ENCODE measurements around the gene RALGPS1. TPM values are rescaled to one million over a fixed set of nuclear protein-coding genes. Genes with fewer than 3 reads are reported as not detected.
A peak's percentile ranks its signal among the peaks of the same experiment; 100 is the strongest.

The RALGPS1 gene
- total RNA-seq, 2 experiments from 2014 or later, result 2.1 to 2.4 TPM

DNA sequence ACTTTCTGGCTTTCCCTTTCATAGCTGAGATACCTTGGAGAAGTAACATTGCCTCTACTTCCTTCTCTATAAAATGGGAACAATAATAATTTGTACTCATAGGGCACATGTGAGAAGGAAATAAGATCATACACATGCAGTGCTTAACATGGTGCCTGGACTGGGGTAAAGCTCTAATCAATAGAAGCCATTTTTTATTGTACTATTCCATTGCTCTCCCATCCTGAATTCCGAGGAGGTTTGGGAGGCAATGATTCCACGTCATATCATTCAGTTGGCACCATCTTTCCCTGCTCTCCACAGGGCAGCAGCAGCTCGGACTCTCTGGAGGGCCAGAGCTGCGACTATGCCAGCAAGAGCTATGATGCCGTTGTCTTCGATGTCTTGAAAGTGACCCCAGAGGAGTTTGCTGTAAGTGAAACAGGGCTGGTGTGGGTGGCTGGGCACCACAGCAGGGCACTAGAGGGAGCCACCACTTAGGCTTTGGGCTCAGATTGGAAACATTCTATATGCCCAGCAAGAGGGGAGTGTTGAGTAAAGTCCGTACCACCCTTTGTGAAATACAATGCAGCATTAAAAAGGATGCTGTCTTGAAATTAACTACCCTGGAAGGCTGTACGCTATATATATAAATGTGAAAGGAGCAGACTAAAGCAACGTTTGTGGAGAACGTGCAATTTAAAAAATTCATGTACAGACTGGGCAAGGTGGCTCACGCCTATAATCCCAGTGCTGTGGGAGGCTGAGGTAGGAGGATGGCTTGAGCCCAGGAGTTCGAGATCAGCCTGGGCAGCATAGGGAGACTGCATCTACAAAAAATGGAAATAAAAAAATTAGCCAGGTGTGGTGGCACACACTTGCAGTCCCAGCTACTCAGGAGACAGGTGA, 51.2 kb downstream of the RALGPS1 start:
- intact Hi-C loops (cut with micrococcal nuclease), result loop anchor here (1.0 kb wide), 1 partner anchor 234 kb away; no protein-coding TSS in a partner anchor
- peak; percentile 60 for DNase-seq
- CTCF ChIA-PET, result interaction anchor here (0.8 to 3.4 kb wide), 7 partner anchors 20 to 249 kb away, joined by 3 to 25 read pairs (median 3); no protein-coding TSS in a partner anchor
- Mint-ChIP-seq H3K4me3 (no peak overlapping the region), H3K4me1 (ENCODE audit: low read depth) (no peaks in the 10 kb centered on the region), H3K36me3 (ENCODE audit: low read depth) (no peaks in the 10 kb centered on the region), H3K27ac (no peak overlapping the region), H3K9me3 (no peaks in the 10 kb centered on the region), H3K27me3 (ENCODE audit: low read depth) (peaks cover 19% of the 10 kb centered on the region)

DNA sequence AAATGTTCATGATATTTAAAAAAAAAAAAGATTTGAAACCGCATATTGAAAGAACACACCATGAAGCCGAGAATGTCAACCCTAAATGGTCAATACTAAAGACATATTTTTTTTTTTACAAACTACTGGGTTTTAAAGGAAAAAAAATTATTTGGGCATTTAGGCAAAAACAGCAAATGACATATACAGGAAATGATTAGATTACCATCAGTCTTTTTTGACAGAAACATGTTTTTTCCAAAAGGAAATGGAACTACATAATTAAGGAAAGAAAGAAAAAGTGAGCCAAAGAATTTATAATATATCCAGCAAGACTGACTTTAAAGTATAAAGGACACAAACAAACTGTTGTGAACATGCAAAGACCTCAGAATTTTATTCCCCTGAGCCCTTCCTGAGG, 56.7 kb downstream of the RALGPS1 start:
- H3K27me3 Mint-ChIP-seq (ENCODE audit: low read depth), result peaks cover 16% of the 10 kb centered on the region
- no peak overlapping the region for H3K4me3 Mint-ChIP-seq
- intact Hi-C loops (cut with micrococcal nuclease), result no loop called here
- no peak for DNase-seq
- no peaks in the 10 kb centered on the region for H3K36me3 Mint-ChIP-seq (ENCODE audit: low read depth)
- CTCF ChIA-PET, result interaction anchor here (1.2 kb wide), 1 partner anchor 228 kb away, joined by 3 read pairs; no protein-coding TSS in a partner anchor
- no peaks in the 10 kb centered on the region for H3K4me1 Mint-ChIP-seq (ENCODE audit: low read depth)
- no peaks in the 10 kb centered on the region for H3K9me3 Mint-ChIP-seq
- no peak overlapping the region for H3K27ac Mint-ChIP-seq

GRCh38 chr9:126973651-126974529, 59.3 kb downstream of the RALGPS1 start:
- no peaks in the 10 kb centered on the region for H3K4me1 Mint-ChIP-seq (ENCODE audit: low read depth)
- no peak overlapping the region for H3K4me3 Mint-ChIP-seq
- no peak for DNase-seq
- H3K27ac Mint-ChIP-seq, result no peak overlapping the region
- H3K36me3 Mint-ChIP-seq (ENCODE audit: low read depth), result no peaks in the 10 kb centered on the region
- H3K9me3 Mint-ChIP-seq, result no peaks in the 10 kb centered on the region
- H3K27me3 Mint-ChIP-seq (ENCODE audit: low read depth), result peaks cover 30% of the 10 kb centered on the region
- CTCF ChIA-PET, result no interaction called here
- intact Hi-C loops (cut with micrococcal nuclease), result no loop called here

DNA sequence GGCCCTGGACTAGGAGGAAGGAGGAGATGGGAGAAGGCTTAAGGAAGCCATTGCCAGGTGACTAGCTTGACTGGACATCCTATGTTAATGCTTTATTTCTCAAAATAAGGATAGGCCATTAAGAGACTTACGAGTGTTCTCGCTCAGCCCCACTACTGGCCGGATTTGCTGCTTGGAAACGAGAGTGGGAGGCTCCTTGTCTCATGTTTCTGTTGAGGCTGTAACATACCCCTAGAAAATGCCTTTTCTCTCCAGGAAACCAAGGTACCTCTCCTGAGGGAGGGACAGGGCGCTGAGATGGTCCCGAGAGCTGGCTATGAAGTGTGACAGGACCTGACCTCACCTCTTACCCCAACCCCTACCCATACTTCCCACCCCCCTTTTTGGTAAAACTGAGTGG, 60.0 kb downstream of the RALGPS1 start:
- CTCF ChIA-PET, result no interaction called here
- no peak overlapping the region for H3K27ac Mint-ChIP-seq
- no peaks in the 10 kb centered on the region for H3K4me1 Mint-ChIP-seq (ENCODE audit: low read depth)
- no peaks in the 10 kb centered on the region for H3K9me3 Mint-ChIP-seq
- intact Hi-C loops (cut with micrococcal nuclease), result no loop called here
- peaks cover 36% of the 10 kb centered on the region for H3K27me3 Mint-ChIP-seq (ENCODE audit: low read depth)
- H3K4me3 Mint-ChIP-seq, result no peak overlapping the region
- H3K36me3 Mint-ChIP-seq (ENCODE audit: low read depth), result no peaks in the 10 kb centered on the region
- no peak for DNase-seq

DNA sequence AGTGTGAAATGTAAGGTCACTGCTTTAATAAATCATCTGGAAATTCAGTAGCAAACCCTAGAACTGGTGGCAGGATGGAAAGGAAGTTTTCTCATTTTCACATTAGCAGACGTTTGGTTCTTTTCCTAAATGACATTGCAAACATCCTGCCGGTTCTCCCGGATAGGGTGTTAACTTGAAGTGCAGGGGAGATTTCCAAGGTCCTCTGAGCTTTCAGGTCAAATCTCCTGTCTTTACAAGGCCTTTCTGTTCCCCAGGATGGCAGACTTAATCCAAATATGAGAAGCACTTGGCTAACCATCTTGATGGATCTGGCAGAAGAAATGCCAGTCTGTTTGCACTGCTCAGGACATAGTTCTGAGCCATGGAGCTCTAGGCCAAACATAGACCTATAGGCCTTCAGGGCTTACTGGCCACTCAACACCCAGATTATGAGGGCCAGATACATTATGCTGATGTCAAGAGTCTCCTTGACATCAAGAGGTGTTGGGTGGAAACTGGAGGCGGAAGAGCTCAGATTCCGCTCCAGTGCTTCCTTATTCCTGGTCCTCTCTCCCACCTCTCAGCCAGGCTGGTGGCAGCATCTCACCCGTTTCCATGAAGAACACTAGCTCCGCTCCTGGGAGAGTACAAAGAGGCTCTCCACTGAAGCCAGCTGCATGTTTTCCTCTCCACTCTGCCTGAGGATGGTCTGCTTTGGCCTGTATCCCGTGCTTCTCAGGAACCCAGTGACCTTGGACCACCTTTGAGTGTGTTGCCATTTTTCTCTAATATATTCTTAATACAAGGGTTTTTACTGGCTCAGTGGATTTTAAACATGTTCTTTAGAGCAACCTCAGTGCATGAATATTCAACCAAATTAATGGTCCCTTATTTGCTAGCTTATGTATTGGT, 61.0 kb downstream of the RALGPS1 start:
- H3K36me3 Mint-ChIP-seq (ENCODE audit: low read depth), result no peaks in the 10 kb centered on the region
- intact Hi-C loops (cut with micrococcal nuclease), result no loop called here
- CTCF ChIA-PET, result interaction anchor here (0.8 kb wide), 1 partner anchor 34 kb away, joined by 3 read pairs; no protein-coding TSS in a partner anchor

DNA sequence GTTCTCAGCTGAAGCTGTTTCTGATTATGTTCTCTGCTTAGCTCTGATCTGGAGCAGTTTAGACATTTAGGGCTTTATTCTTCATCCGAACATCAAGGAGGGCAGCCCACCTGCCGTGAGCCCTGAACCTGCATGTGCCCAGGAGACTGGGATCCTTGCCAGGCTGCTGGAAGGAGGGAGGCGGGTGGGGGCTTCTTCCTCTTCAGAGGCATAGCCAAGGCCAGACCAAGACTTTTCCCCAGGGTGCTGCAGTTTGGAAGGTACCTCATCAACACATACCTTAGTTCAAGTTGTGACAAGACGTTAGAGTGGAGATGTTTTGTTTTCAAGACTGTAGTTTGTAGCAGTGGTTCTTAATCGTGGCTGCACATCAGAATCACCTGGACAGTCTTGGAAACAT, 64.9 kb downstream of the RALGPS1 start:
- intact Hi-C loops (cut with micrococcal nuclease), result no loop called here
- Mint-ChIP-seq H3K36me3 (ENCODE audit: low read depth) (no peaks in the 10 kb centered on the region), H3K4me1 (ENCODE audit: low read depth) (no peaks in the 10 kb centered on the region), H3K9me3 (peaks cover 7% of the 10 kb centered on the region), H3K27me3 (ENCODE audit: low read depth) (peaks cover 53% of the 10 kb centered on the region), H3K4me3 (no peak overlapping the region), H3K27ac (no peak overlapping the region)
- DNase-seq, result no peak
- CTCF ChIA-PET, result no interaction called here

More for the DNA sequence above, 61.0 kb downstream of the RALGPS1 start:
- H3K27me3 Mint-ChIP-seq (ENCODE audit: low read depth), result peaks cover 30% of the 10 kb centered on the region
- DNase-seq, result no peak
- H3K27ac Mint-ChIP-seq, result no peak overlapping the region
- no peaks in the 10 kb centered on the region for H3K4me1 Mint-ChIP-seq (ENCODE audit: low read depth)
- H3K4me3 Mint-ChIP-seq, result no peak overlapping the region
- H3K9me3 Mint-ChIP-seq, result no peaks in the 10 kb centered on the region

DNA sequence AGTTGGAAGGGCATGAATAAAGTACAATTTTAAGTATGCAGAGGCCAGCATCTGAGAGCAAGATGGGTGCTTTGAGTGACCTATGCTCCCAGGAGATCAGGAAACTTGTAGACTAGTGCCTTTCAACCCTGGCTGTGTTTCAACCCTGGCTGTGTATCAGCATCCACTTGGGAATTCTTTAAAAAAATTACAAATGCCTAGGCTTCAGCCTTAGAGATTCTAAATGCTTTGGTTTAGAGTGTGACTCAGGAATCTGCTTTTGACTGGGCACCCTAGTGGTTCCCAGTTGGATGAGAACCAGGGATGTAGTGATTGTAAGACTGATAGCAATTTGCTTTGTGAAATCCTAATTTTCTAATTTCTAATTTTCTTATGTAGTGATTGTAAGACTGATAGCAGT, 65.6 kb downstream of the RALGPS1 start:
- no peak for DNase-seq
- Mint-ChIP-seq H3K9me3 (peaks cover 7% of the 10 kb centered on the region), H3K36me3 (ENCODE audit: low read depth) (no peaks in the 10 kb centered on the region), H3K4me3 (no peak overlapping the region), H3K4me1 (ENCODE audit: low read depth) (peaks cover 7% of the 10 kb centered on the region), H3K27me3 (ENCODE audit: low read depth) (peaks cover 60% of the 10 kb centered on the region), H3K27ac (no peak overlapping the region)
- CTCF ChIA-PET, result interaction anchor here (0.6 kb wide), 1 partner anchor 173 kb away, joined by 3 read pairs; no protein-coding TSS in a partner anchor
- intact Hi-C loops (cut with micrococcal nuclease), result loop anchor here (10.0 kb wide), 1 partner anchor 175 kb away; the partner anchor contains the start of gene ZBTB43

DNA sequence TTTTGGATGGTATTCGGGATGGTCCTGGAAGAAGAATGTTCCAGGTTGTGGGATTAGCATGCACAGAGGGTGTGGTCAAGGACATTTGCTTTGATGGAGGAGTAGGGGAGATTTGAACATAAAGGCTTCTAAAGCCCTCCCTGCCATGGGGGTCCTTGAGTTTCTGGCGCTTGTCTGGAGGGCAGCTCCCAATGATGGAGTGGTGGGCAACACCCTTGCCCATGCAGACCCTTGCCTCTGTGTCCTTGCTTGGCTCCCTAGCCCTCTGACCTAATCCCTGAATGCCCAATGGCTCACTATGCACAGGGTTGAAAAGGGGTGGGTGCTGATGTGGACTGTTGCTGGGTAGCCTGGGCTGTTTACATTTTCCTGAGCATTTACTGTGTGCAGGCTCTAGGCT, 66.6 kb downstream of the RALGPS1 start:
- Mint-ChIP-seq H3K36me3 (ENCODE audit: low read depth) (no peaks in the 10 kb centered on the region), H3K4me1 (ENCODE audit: low read depth) (peaks cover 14% of the 10 kb centered on the region), H3K4me3 (no peak overlapping the region), H3K27me3 (ENCODE audit: low read depth) (peaks cover 60% of the 10 kb centered on the region), H3K9me3 (peaks cover 7% of the 10 kb centered on the region), H3K27ac (no peak overlapping the region)
- intact Hi-C loops (cut with micrococcal nuclease), result loop anchor here (10.0 kb wide), 1 partner anchor 176 kb away; the partner anchor contains the start of gene ZBTB43
- CTCF ChIA-PET, result interaction anchor here (0.6 kb wide), 2 partner anchors 121 to 174 kb away, joined by 3 read pairs; partner anchors contain the start of gene ZBTB34
- DNase-seq, result no peak

DNA sequence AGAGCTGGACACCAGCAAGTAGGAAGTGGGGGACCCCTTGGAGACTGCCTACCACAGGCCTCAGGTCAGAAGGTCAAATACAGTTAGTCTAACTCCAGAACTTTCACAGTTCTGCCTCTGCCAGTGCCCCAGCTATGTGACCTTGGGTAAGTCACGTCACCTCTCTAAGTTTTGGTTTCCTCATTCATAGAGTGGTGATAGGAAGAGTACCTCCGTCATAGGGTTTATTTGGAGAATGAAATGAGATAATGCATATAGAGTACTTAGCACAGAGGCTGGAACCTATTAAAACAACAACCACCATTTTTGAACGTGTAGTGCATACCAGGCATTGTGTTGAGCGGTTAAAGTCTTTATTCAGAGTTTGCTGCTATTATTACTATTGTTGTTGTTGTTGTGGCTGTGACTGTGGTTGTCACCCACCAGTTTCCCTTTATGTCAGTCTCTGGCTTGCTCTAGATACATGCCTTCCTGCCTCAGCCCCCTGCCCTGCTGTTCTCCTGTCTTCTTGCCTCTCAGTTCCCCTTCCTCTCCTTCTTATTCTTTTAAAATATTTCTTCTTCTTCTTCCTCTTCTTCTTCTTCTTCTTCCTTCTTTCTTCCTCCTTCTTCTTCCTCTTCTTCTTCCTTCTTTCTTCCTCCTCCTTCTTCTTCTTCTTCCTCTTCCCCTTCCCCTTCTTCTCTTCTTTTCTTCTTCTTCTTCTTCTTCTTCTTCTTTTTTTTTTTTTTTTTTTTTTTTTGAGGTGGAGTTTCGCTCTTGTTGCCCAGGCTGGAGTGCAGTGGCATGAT, 67.8 kb downstream of the RALGPS1 start:
- CTCF ChIA-PET, result no interaction called here
- intact Hi-C loops (cut with micrococcal nuclease), result loop anchor here (10.0 kb wide), 1 partner anchor 178 kb away; the partner anchor contains the start of gene ZBTB43
- H3K4me3 Mint-ChIP-seq, result no peak overlapping the region

GRCh38 chr9:126983767-126984166, 69.2 kb downstream of the RALGPS1 start:
- no peak overlapping the region for H3K4me3 Mint-ChIP-seq
- peaks cover 7% of the 10 kb centered on the region for H3K9me3 Mint-ChIP-seq
- intact Hi-C loops (cut with micrococcal nuclease), result loop anchor here (2.0 to 10.0 kb wide), 2 partner anchors 43 to 179 kb away; partner anchors contain the start of gene ZBTB43
- CTCF ChIA-PET, result no interaction called here
- no peak overlapping the region for H3K27ac Mint-ChIP-seq
- H3K4me1 Mint-ChIP-seq (ENCODE audit: low read depth), result peaks cover 39% of the 10 kb centered on the region
- peaks cover 65% of the 10 kb centered on the region for H3K27me3 Mint-ChIP-seq (ENCODE audit: low read depth)
- DNase-seq, result no peak
- H3K36me3 Mint-ChIP-seq (ENCODE audit: low read depth), result no peaks in the 10 kb centered on the region

More for the DNA sequence above, 67.8 kb downstream of the RALGPS1 start:
- H3K36me3 Mint-ChIP-seq (ENCODE audit: low read depth), result no peaks in the 10 kb centered on the region
- no peak overlapping the region for H3K27ac Mint-ChIP-seq
- DNase-seq, result no peak
- peaks cover 64% of the 10 kb centered on the region for H3K27me3 Mint-ChIP-seq (ENCODE audit: low read depth)
- peaks cover 7% of the 10 kb centered on the region for H3K9me3 Mint-ChIP-seq
- H3K4me1 Mint-ChIP-seq (ENCODE audit: low read depth), result peaks cover 26% of the 10 kb centered on the region

DNA sequence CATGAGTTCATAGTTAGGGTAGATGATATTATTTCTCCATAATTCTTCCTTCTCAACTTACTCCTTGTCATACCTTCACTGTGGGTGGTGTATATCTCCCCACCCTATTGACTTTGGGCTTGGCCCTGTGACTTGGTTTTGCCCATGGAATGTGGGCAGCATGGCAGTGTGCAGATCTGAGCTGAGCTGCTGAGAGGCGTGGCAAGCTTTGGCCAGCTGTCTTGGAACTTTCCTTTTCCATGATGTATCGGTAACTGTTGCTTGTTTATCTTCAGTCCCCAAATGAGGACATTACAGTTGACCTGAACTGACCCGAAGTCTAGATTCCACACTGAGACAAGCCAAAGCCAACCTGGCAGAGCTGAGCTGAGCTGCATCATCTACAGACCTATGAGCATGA, 70.4 kb downstream of the RALGPS1 start:
- peaks cover 7% of the 10 kb centered on the region for H3K9me3 Mint-ChIP-seq
- H3K36me3 Mint-ChIP-seq (ENCODE audit: low read depth), result no peaks in the 10 kb centered on the region
- intact Hi-C loops (cut with micrococcal nuclease), result loop anchor here (2.0 to 10.0 kb wide), 2 partner anchors 44 to 180 kb away; partner anchors contain the start of gene ZBTB43
- H3K4me3 Mint-ChIP-seq, result no peak overlapping the region
- no peak overlapping the region for H3K27ac Mint-ChIP-seq
- no peak for DNase-seq
- peaks cover 39% of the 10 kb centered on the region for H3K4me1 Mint-ChIP-seq (ENCODE audit: low read depth)
- CTCF ChIA-PET, result no interaction called here
- peaks cover 67% of the 10 kb centered on the region for H3K27me3 Mint-ChIP-seq (ENCODE audit: low read depth)

Measured in activated naive CD4-positive, alpha-beta T cell treated with anti-CD3 and anti-CD28 coated beads for 36 hours (primary cell).